LoVo (cell line): Measurements from ENCODE around the gene SPRTN.

Experiments
- DNase-seq: peaks from one replicate; pipeline ENCODE4 v3.0.0-alpha.2; 2016; ENCODE audit warnings: low spot score

SPRTN gene, protein sequence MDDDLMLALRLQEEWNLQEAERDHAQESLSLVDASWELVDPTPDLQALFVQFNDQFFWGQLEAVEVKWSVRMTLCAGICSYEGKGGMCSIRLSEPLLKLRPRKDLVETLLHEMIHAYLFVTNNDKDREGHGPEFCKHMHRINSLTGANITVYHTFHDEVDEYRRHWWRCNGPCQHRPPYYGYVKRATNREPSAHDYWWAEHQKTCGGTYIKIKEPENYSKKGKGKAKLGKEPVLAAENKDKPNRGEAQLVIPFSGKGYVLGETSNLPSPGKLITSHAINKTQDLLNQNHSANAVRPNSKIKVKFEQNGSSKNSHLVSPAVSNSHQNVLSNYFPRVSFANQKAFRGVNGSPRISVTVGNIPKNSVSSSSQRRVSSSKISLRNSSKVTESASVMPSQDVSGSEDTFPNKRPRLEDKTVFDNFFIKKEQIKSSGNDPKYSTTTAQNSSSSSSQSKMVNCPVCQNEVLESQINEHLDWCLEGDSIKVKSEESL

DNA sequence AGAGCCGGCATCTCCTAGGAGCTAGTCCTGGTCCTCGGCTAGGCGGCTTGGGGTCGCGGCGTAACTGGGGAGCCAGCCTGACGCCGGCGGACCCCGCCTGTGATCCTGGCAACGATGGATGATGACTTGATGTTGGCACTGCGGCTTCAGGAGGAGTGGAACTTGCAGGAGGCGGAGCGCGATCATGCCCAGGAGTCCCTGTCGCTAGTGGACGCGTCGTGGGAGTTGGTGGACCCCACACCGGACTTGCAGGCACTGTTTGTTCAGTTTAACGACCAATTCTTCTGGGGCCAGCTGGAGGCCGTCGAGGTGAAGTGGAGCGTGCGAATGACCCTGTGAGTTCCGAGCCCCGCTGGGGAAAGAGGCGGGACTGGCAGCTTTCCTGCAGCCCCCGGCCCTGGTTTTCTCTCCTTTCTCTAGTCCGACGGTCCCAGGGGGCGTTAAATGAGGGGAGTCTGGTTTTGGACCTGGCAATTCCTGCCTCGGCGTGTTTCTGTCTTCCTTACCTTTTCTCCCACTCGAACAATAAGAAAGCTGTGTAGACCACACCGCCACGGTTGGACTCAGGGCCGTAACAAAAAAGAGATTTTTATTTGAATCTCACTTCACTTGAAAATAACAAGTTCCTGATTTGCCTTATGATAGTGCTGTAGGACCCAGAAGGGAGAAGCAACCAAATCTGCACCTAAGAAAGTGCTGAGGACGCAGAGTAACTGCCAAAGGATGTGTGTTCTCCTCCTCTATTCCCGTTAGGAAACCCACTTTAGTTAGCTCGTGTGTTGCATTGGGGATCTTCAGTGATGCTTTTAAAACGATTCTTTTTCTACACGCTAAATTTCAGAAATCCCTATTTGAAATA lies at the start of gene SPRTN:
Gene SPRTN, plus strand, starts transcription at position 24 of the 859 bp plus-strand sequence. Its CDS starts 91 bp downstream, at position 115.
- DNase-seq: no peak

DNA sequence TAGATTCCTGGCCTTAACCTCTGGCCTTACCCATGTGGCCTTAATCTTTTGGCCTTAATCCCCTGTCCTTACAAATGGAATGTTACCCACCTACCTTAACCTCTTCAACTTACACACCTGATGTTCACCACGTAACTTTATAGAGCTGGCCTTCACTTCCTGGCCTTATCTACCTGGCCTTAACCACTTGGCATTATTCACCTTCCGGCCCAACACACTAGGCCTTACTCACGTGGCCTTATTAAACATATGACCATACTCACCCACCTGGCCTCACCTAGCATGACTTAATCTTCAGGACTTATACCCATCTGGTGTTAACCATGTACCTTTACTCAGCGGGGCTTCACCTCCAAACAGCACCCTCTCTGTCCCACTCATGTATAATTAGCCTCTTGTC lies 42.2 kb upstream of the SPRTN start:
- no peak for DNase-seq

DNA sequence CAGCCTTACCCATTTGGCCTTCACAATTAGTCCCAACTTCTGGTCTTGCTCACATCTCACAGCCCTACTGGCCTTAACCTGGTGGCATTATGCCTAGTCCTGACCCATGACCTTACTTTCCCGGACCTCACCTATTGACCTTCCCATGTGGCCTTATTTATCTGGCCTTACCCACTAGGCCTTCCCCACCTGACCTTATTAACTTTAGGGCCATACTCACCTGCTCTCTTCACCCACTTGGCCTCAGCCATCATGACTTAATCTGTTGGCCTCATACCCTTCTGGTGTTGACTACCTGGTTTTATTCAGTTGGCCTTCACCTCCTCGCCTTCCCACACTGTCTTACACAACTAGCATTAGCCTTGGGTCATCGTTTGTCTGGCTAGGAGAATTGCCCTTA lies 36.1 kb upstream of the SPRTN start:
- no peak for DNase-seq

DNA sequence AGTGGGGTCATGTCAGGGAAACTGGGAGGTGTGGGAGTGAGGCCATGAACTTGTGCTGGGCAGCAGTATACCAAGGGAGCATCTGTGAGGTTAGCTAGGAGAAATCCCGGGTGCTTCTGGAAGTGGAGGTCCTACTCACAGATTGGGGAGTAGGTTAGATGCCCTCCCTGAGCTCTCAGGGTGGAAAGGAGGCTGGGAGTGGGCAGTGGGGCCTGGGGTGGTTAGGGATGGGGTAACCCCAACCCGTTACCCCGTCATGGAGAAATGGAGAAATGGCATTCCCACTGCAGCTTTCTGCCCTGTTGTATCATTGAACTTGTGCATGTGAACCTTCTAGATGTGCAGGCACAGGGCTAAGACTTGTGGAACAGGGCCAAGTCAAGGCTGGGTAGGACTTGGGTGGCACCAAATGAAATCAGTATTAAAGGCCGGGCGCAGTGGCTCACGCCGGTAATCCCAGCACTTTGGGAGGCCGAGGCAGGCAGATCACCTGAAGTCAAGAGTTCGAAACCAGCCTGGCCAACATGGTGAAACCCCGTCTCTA lies 27.6 kb upstream of the SPRTN start:
- DNase-seq: no peak

DNA sequence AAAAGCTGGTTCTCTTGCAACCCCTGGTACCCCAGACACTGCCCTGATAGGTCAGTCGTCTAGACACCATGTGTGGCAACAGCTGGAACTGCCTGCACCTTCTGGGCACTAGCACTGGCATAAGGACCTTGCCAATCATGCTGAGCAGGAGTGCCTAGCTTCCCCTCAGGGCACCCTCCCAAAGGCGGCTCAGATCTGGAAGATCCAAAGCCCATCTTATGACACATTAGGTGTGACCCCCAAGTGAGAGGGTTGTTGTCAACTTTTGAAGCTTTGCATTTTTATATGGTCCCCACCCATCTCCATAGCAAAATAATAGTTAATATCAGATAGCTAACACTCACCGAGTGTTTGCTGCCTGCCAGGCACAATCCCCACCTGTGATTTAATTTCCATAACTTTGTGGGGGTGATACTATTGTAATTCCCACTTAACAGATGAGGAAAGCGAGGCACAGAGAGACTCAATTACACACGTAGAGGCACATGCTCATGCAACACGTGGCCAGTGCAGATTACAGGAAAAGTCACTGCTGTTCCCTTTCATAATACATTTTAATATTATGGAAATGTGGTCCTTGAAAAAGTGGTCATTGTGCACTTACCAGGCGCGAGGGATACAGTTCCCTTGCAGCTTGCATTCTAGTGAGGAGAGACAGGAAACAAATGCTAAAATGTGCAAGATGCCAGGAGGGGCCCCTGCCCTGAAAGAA lies 26.2 kb upstream of the SPRTN start:
- no peak for DNase-seq

DNA sequence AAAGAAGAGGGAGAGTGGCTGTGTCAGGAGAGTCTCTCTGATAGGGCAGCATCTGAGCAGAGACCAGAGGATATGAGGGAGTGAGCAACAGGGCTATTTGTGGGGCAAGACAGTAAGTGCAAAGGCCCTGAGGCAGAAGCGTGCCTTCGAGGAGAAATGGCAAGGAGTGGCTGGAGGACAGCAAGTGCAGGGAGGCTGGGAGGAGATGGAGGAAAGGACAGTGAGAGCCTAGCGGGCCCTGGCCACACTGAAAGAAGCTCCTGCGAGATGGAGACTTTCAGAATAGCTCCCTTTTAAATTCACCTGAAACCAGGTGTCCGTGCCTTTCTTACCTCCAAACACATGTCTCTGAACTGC lies 25.7 kb upstream of the SPRTN start:
- no peak for DNase-seq

DNA sequence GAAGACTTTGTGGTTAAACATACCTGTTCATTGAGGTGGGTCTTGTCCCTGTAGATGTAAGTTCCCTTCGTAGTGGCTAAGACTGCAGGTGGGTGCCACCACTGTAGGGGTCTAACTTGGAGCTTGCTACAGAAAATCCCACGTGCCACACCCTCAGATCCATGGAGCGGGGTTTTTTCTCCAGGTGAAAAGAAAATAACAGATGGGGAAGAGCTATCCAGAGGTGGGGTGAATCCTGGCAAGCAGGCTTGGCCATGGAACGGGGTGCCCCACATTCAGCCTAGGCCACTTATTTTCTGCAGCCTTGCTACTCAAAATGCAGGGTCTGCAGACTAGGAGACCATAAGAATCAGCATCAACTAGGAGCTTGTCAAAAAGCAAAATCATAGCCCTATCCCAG lies 24.4 kb upstream of the SPRTN start:
- DNase-seq: no peak

DNA sequence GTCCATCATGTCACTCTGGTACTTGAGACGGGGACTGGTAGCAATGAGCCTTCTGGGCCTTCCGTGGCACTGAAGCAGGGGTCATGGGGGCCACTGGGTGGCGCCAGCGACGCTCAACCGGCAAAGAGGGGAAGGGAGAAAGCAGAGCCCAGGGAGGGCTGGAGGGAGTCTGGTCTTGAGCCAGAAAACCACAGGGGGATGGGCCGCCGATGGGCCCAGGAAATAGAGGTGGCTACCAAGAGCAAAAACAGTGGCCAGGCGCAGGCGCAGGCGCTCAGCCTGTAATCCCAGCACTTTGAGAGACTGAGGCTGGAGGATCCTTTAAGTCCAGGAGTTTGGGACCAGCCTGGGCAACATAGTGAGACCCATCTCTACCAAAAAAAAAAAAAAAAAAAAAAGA lies 22.2 kb upstream of the SPRTN start:
- DNase-seq: peak; percentile 9

DNA sequence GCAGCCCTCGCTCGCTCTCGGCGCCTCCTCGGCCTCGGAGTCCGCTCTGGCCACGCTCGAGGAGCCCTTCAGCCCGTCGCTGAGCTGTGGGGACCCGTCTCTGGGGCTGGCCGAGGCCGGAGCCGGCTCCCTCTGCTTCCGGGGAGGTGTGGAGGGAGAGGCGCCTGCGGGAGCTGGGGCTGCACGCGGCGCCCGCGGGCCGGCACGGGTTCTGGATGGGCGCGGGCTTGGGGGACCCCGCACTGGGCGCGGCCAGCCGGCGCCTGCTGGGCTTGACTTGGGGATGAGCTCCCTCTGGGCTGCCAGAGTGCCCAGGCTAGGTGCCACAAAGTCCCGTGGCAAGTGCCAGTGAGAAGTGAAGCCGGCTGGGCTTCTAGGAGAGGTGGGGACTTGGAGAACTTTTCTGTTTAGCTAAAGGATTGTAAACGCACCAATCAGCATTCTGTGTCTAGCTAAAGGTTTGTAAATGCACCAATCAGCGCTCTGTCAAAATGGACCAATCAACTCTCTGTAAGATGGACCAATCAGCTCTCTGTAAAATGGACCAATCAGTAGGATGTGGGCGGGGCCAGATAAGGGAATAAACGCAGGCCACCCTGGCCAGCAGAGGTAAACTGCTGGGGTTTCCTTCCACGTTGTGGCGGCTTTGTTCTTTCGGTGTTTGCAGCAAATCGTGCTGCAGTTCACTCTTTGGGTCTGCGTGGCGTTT lies 20.6 kb upstream of the SPRTN start:
- no peak for DNase-seq

DNA sequence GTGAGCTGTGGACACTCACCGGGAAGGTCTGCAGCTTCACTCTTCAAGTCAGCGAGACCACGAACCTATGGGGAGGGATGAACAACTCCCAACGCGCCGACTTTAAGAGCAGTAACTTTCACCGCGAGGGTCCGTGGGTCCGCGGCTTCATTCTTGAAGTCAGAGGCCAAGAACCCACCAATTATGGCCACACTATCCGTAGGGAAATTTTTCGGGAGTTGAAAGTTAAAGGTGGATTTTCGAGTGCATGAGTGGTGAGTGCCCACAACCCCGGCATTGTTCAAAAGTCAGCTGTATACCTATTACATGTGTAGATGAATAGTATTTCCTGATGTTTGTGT lies 20.1 kb upstream of the SPRTN start:
- DNase-seq: no peak

DNA sequence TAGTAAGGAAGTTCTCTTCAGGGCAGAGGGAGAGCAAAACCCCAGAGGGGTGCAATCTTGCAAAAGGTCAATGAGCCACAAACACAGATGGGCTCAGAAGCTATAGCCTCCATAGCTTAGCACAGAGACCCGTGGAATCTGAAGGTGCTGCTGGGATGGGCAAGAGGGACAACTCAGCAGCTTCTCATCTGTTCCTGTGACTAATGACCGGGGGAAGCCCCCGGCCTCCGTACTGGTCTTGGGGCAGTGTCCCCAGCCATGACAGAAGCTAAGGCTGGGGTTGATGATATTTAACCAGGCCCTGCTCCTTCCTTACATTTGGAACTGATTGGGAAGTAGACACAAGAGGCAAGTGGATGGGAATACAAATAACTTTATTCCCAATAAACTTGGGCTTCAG lies 19.5 kb upstream of the SPRTN start:
- no peak for DNase-seq

DNA sequence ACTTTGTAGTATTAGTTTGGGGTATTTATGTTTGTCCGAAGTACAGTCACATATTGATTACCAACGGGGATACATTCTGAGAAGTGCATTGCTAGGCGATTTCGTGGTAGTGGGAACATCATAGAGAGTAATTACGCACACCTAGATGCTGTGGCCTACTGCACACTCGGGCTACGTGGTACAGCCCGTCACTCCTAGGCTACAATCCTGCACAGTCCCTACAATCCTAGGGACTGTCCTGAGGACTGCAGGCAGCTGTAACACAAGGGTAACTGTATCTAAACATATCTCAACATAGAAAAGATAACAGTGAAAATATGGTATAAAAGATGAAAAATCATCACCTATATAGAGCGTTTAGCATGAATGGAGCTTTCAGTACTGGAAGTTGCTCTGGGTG lies 19.0 kb upstream of the SPRTN start:
- DNase-seq: no peak

DNA sequence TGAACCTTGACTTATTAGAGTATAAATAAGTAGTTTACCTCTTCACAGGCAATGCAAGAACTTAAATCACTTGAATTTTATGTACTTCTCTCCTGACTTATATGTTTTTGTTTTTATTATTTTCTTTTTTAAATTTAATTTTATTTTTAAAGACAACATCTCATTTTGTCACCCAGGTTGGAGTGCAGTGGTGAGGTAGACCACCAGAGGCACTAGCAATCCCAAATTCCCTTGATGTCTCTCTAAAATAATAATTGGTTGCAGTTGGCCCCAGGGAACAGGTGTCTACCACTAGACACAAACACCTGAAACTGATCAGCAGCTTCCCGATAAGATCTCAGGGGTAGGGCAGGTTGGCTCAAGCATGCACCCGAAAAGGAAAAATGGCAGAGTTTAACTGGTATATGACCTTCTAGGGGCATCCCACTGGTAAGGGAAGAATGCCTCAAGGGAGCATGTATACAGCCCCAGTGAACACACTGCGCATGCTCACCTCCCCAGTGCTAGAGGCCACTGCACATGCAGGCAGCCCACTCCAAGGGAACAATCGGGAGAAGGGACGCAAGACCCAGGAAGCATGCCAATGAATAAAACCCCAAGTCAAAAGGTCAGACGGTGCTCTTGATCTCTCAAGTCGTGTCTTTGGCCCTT lies 15.1 kb upstream of the SPRTN start:
- no peak for DNase-seq

DNA sequence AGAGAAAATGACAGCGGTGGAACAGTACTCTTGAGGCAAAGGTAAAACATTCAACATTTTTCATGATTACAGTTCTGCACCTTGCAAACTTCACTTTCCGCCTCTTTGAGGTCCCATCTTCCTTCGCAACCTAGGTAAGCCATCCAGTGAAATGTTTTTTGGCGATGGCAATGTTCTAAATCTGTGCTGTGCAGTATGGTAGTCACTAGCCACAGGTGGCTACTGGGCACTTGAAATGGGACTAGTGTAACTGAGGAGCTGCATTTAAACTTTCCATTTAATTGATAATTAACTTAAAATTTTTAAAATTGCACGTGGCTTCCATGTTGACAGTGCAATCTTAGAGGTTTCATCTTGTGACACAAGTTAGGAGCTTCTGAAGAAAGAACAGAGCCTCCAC lies 13.4 kb upstream of the SPRTN start:
- no peak for DNase-seq

DNA sequence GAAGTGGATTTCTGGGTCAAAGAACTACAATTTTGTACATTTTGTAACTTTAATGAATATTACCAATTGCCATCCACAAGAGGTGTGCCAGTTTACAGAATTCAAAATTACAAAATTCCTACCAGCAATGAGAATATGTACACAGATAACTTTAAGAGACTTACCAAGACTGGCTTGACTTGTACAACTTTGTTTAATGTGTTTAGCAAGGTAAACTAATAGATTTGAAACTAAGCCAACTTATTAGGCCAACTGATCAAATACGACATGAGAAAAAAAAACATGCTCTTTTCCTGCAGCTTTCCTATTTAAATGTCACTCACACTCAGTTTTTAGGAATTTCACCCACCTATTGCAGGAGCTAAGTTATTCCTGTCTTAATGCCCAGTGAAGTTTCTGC lies 11.8 kb upstream of the SPRTN start:
- no peak for DNase-seq

DNA sequence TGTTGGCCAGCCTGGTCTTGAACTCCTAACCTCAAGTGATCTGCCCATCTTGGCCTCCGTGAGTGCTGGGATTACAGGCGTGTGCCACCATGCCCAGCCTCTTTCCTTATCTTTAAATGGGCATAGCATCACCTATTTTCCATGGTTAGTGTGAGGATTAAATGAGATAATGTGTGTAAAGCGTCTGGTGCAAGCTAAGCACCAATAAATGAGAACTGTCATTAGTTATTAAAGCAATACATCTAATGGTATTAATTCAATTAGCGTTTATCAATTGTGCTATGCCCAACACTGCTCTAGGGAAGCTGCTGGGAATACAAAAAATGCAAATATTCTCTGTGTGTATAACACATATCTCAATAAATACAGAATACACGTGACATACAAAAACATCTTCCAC lies 10.5 kb upstream of the SPRTN start:
- DNase-seq: no peak

DNA sequence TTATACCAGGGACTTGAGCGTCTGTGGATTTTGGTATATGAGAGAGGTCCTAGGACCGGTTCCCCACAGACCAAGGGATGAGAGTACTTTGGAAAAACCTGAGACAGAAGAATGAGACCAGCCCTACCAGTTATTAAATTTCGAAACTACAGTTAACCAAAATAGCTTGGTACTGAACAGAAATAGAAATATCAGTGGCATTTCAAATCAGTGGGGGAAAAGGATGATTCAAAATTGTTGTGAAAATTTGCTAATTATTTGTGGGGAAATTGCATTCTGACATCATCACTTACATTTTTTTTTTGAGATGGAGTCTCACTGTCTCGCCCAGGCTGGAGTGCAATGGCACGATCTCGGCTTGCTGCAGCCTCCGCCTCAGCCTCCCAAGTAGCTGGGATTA lies 8.6 kb upstream of the SPRTN start:
- no peak for DNase-seq

DNA sequence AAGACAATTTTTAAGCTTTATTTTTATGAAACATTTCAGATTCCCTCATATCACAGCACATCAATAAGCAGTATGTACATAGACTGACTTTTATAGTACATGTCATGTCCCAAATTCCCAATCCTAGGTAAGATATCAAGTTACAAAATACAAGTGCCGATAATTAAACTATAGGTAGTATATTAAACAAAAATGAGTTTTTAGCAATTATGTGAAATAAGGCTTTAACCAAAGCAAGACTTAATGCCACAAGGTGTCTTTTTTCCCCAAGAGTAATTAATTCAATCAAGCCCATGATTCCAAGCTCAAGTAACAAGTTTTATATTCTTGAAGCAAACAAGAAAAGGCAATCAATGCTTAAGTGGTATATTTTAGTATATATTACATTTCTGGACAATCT lies 5.3 kb upstream of the SPRTN start:
- no peak for DNase-seq

DNA sequence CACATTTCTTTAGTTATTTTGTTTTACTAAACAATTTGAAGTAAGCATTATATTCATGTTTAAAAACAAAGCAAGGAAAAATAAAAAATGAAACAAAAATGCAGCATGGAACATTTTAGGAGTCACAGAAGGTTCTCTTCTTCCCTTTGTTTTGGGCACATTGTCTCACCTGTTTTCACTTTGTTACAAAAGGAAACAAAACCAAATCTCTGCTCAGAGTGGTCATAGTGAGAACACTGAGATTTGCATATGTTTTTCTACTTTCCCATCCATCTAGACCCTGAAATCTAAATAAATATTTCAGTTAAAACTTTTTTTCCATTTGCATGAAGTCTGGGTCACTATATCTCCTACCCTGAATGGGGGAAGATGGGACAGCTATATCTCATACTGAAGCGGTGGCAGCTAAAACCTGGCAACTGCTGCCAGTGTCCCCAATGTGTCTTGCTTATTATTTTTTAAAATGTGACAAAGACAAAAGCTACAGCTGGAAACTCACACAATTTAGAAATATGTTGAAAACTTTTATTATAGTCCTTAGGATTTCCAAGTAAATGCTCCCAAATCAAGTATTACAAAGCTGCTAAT lies 3.9 kb upstream of the SPRTN start:
- no peak for DNase-seq

DNA sequence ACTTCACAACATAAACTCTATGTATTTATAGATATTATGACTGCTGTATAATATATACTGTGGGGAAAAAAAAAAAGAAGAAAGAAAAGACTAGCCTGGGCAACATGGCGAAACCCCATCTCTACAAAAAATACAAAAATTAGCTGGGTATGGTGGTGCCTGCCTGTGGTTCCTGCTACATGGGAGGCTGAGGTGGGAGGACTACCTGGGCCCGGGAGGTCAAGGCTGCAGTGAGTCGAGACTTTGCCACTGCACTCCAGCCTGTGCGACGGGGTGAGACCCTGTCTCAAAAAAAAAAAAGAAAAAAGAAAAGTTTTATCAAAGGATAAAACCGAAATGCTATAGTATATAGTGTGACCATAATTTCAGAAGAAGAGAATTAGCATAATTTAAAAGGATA lies 3.1 kb upstream of the SPRTN start:
- DNase-seq: no peak
